Measurements from ENCODE around the gene GOLGB1. TPM values are rescaled to one million over a fixed set of nuclear protein-coding genes. Genes with fewer than 3 reads are reported as not detected.

The GOLGB1 gene
- total RNA-seq, 6 donors from 2014 or later: 46.4 to 116 (median 51.8) TPM

DNA sequence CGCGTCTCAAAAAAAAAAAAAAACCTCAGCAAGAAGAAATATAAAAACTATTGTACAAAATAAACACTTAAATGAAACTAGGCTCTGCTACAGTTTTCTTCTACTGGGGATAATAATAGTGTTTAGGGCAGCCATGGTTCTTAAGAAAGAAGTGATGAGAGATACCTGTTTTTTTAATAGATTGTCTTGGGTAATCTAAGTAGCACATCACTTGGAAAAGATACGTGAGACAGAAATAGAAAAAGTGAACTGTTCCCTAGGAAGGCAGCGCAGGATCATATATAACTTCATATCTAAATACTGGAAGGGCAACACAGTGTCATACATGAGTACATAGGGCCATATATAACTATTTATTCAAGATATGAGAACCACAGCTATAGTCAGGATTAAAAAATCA is 11.9 kb downstream of the GOLGB1 start:
- Histone ChIP-seq H3K36me3 (no peaks in the 10 kb centered on the region), H3K4me1 (peaks cover 0 to 3% (median 0%) of the 10 kb centered on the region in 4 donors), H3K9me3 (no peaks in the 10 kb centered on the region), H3K27ac (no peak overlapping the region), H3K4me3 (no peak overlapping the region), H3K27me3 (no peaks in the 10 kb centered on the region)
- TF ChIP-seq EP300 (IDR thresholded peaks at IDR 0.05) (no peak), POLR2AphosphoS5 (IDR thresholded peaks at IDR 0.05) (no peak), POLR2A (IDR thresholded peaks at IDR 0.05) (no peak)
- TF ChIP-seq, protein P1, sequence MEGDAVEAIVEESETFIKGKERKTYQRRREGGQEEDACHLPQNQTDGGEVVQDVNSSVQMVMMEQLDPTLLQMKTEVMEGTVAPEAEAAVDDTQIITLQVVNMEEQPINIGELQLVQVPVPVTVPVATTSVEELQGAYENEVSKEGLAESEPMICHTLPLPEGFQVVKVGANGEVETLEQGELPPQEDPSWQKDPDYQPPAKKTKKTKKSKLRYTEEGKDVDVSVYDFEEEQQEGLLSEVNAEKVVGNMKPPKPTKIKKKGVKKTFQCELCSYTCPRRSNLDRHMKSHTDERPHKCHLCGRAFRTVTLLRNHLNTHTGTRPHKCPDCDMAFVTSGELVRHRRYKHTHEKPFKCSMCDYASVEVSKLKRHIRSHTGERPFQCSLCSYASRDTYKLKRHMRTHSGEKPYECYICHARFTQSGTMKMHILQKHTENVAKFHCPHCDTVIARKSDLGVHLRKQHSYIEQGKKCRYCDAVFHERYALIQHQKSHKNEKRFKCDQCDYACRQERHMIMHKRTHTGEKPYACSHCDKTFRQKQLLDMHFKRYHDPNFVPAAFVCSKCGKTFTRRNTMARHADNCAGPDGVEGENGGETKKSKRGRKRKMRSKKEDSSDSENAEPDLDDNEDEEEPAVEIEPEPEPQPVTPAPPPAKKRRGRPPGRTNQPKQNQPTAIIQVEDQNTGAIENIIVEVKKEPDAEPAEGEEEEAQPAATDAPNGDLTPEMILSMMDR (IDR thresholded peaks at IDR 0.05): no peak
- DNase-seq (no peak), ATAC-seq (ENCODE audit: low FRiP score in 2 of 2) (no peak)
- 95 to 97% methylated on average over 4 of the region's 4 CpGs for WGBS, 2 donors

DNA sequence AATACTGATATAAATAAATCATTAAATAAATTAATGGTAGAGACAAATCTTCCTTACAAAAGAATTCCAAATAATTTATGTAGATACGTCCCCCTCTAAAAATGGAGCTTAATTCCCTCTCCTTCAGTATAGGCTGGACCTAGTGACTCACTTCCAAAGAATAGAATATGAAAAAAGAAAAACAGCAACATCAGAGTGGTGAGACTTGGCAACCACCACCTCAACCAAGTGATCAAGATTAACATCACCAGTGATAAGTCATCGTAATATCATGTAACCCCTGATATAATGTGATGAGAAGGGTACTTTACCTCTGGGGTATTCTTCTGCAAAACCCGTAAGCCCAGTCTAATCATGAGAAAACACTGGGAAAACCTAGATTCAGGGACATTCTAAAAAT is 13.4 kb downstream of the GOLGB1 start:
- H3K9me3 ChIP-seq: no peaks in the 10 kb centered on the region
- no peak overlapping the region for H3K4me3 ChIP-seq
- peaks cover 0 to 6% (median 2%) of the 10 kb centered on the region in 4 donors for H3K4me1 ChIP-seq
- H3K27ac ChIP-seq: no peak overlapping the region
- TF ChIP-seq EP300 (IDR thresholded peaks at IDR 0.05): no peak
- TF ChIP-seq, protein P1 (IDR thresholded peaks at IDR 0.05): no peak
- TF ChIP-seq POLR2AphosphoS5 (IDR thresholded peaks at IDR 0.05): no peak
- no peak for TF ChIP-seq POLR2A (IDR thresholded peaks at IDR 0.05)
- no peak for ATAC-seq (ENCODE audit: low FRiP score in 2 of 2)
- WGBS, 2 donors: 94 to 97% methylated on average over 3 of the region's 3 CpGs
- H3K27me3 ChIP-seq: no peaks in the 10 kb centered on the region
- no peak for DNase-seq
- H3K36me3 ChIP-seq: no peaks in the 10 kb centered on the region

GRCh38 chr3:121735047-121735696 is 14.4 kb downstream of the GOLGB1 start:
- ATAC-seq (ENCODE audit: low FRiP score in 2 of 2): no peak
- no peak for DNase-seq
- no peak overlapping the region for H3K27ac ChIP-seq
- H3K27me3 ChIP-seq: no peaks in the 10 kb centered on the region
- no peaks in the 10 kb centered on the region for H3K9me3 ChIP-seq
- TF ChIP-seq POLR2AphosphoS5 (IDR thresholded peaks at IDR 0.05): no peak
- TF ChIP-seq POLR2A (IDR thresholded peaks at IDR 0.05): no peak
- TF ChIP-seq EP300 (IDR thresholded peaks at IDR 0.05): no peak
- TF ChIP-seq, protein P1 (IDR thresholded peaks at IDR 0.05): no peak
- H3K4me3 ChIP-seq: no peak overlapping the region
- peaks cover 0 to 6% (median 0%) of the 10 kb centered on the region in 4 donors for H3K36me3 ChIP-seq
- H3K4me1 ChIP-seq: peaks cover 0 to 9% (median 3%) of the 10 kb centered on the region in 4 donors

DNA sequence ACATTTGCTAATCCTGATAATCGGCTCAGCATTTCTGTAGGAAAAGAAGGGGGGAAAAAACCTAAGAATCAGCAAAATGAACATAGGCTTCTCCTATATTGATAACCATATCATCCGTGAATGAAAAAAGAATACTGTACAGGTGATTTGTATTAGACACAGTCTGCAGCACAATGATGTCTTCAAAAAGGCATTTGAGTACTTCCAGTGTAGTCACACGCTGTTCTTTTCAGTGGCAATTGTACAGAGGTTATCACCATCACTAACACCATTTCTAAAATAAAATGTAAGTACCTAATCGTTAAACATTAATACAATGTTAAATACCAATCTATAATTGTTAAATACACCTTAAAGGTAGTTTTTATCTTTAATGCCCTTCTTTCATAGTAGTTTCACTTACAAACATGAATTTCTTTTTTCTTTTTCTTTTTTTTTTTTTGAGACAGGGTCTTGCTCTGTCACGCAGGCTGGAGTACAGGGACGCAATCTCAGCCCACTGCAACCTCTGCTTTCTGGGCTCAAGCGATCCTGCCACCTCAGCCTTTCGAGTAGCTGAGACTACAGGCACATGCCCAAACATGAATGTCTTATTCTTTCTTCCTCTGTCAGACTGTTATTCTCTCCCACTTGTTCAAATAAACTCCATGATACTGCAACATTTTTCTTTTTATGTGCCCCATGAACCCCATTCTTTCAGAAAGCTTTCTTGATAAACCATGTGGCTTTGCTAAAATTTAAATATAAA is 18.4 kb downstream of the GOLGB1 start:
- TF ChIP-seq, protein P1 (IDR thresholded peaks at IDR 0.05): no peak
- no peak for TF ChIP-seq POLR2A (IDR thresholded peaks at IDR 0.05)
- no peak for TF ChIP-seq EP300 (IDR thresholded peaks at IDR 0.05)
- no peak for TF ChIP-seq POLR2AphosphoS5 (IDR thresholded peaks at IDR 0.05)
- DNase-seq (no peak), ATAC-seq (ENCODE audit: low FRiP score in 2 of 2) (no peak)
- H3K4me3 ChIP-seq: no peak overlapping the region
- peaks cover 0 to 9% (median 1%) of the 10 kb centered on the region in 4 donors for H3K4me1 ChIP-seq
- 87 to 90% methylated on average over 8 of the region's 8 CpGs for WGBS, 2 donors
- H3K27ac ChIP-seq: no peak overlapping the region
- peaks cover 3 to 42% (median 18%) of the 10 kb centered on the region in 4 donors for H3K36me3 ChIP-seq
- no peaks in the 10 kb centered on the region for H3K9me3 ChIP-seq
- H3K27me3 ChIP-seq: no peaks in the 10 kb centered on the region
